RKO (cell line): ENCODE measurements around the gene ESRRG.
"Not testable (repeated sequence)": the region's sequence is repeated elsewhere in the genome, so short reads cannot be mapped to it uniquely, and the experiment has no call there.

Experiments
- DNase-seq: peaks from one replicate; pipeline ENCODE4 v3.0.0-alpha.2; 2016; ENCODE audit warnings: low spot score

ESRRG gene

GRCh38 chr1:216563087-216563486, 160.1 kb downstream of the ESRRG start:
- no peak for DNase-seq

- DNase-seq: no peak
These were observed 160.8 kb downstream of the ESRRG start for GRCh38 chr1:216562383-216562782.

- DNase-seq: no peak
These were observed 162.7 kb downstream of the ESRRG start for GRCh38 chr1:216560527-216560926.

- DNase-seq: no peak
These were observed 163.9 kb downstream of the ESRRG start for GRCh38 chr1:216559359-216559758.

- no peak for DNase-seq
These were observed 167.6 kb downstream of the ESRRG start for GRCh38 chr1:216555653-216556052.

GRCh38 chr1:216554934-216555333, 168.3 kb downstream of the ESRRG start:
- no peak for DNase-seq

- DNase-seq: no peak
These were observed 169.5 kb downstream of the ESRRG start for GRCh38 chr1:216553766-216554165.

GRCh38 chr1:216553040-216553439, 170.2 kb downstream of the ESRRG start:
- DNase-seq: no peak

GRCh38 chr1:216549796-216550195, 173.4 kb downstream of the ESRRG start:
- DNase-seq: no peak

- DNase-seq: no peak
These were observed 180.5 kb downstream of the ESRRG start for GRCh38 chr1:216542741-216543140.

- DNase-seq: no peak
These were observed 181.0 kb downstream of the ESRRG start for GRCh38 chr1:216542263-216542662.

- DNase-seq: no peak
These were observed 187.5 kb downstream of the ESRRG start for GRCh38 chr1:216535751-216536150.

- DNase-seq: no peak
These were observed 188.2 kb downstream of the ESRRG start for GRCh38 chr1:216535059-216535458.

GRCh38 chr1:216533776-216534175, 189.5 kb downstream of the ESRRG start:
- DNase-seq: no peak

- no peak for DNase-seq
These were observed 190.9 kb downstream of the ESRRG start for GRCh38 chr1:216532251-216532798.

GRCh38 chr1:216531263-216532239, 191.7 kb downstream of the ESRRG start:
- DNase-seq: peak; percentile 0

- DNase-seq: not testable (repeated sequence)
These were observed 193.4 kb downstream of the ESRRG start for GRCh38 chr1:216529851-216530250.

- DNase-seq: no peak
These were observed 194.4 kb downstream of the ESRRG start for GRCh38 chr1:216528816-216529215.

- DNase-seq: no peak
These were observed 199.6 kb downstream of the ESRRG start for GRCh38 chr1:216523449-216524190.

GRCh38 chr1:216523043-216523442, 200.2 kb downstream of the ESRRG start:
- DNase-seq: no peak

GRCh38 chr1:216521477-216521876, 201.8 kb downstream of the ESRRG start:
- DNase-seq: no peak

- no peak for DNase-seq
These were observed 204.2 kb downstream of the ESRRG start for GRCh38 chr1:216518844-216519627.
